NK-92 (cell line): Measurements from ENCODE around the gene AKT1S1.

Experiments used
- DNase-seq: peaks from one replicate; lab custom pipeline; 2025; ENCODE audit not compliant: unreplicated experiment; lab: John Stamatoyannopoulos, UW

The AKT1S1 gene

GRCh38 chr19:49884760-49885159 is 7.6 kb upstream of the AKT1S1 start:
- DNase-seq: no peak

GRCh38 chr19:49884109-49884508 is 7.0 kb upstream of the AKT1S1 start:
- no peak for DNase-seq

- no peak for DNase-seq
Measured at GRCh38 chr19:49883094-49883493, 5.9 kb upstream of the AKT1S1 start.

GRCh38 chr19:49882643-49883042 is 5.5 kb upstream of the AKT1S1 start:
- no peak for DNase-seq

GRCh38 chr19:49881672-49882394 is 4.7 kb upstream of the AKT1S1 start:
- DNase-seq: no peak

GRCh38 chr19:49881186-49881585 is 4.0 kb upstream of the AKT1S1 start:
- no peak for DNase-seq

- no peak for DNase-seq
Measured at GRCh38 chr19:49880162-49880869, 3.2 kb upstream of the AKT1S1 start.

GRCh38 chr19:49879243-49879963 is 2.2 kb upstream of the AKT1S1 start:
- DNase-seq: no peak

- DNase-seq: no peak
Measured at GRCh38 chr19:49878744-49879070, 1.6 kb upstream of the AKT1S1 start.

GRCh38 chr19:49877879-49878743 is 956 bp upstream of the AKT1S1 start:
- peak; percentile 80 for DNase-seq

GRCh38 chr19:49876422-49877019 is 634 bp downstream of the AKT1S1 start:
- peak; percentile 63 for DNase-seq

- DNase-seq: no peak
Measured at GRCh38 chr19:49875857-49876421, 1.2 kb downstream of the AKT1S1 start.

- no peak for DNase-seq
Measured at GRCh38 chr19:49875177-49875576, 2.0 kb downstream of the AKT1S1 start.

GRCh38 chr19:49874503-49875157 is 2.5 kb downstream of the AKT1S1 start:
- DNase-seq: no peak

GRCh38 chr19:49873834-49874233 is 3.3 kb downstream of the AKT1S1 start:
- no peak for DNase-seq

GRCh38 chr19:49873129-49873521 is 4.0 kb downstream of the AKT1S1 start:
- no peak for DNase-seq

- no peak for DNase-seq
Measured at GRCh38 chr19:49872245-49873128, 4.7 kb downstream of the AKT1S1 start.

GRCh38 chr19:49871349-49871985 is 5.7 kb downstream of the AKT1S1 start:
- no peak for DNase-seq
